H1 (cell line): ENCODE measurements around the gene PDZRN4.

Experiments used
- EZH2 ChIP-seq: fragments of 200-600 bp; sonication (generic); IDR thresholded peaks from 2 replicates; pipeline ENCODE4 v1.7.1; 2012; ENCODE audit warnings: low read depth, mild to moderate bottlenecking, moderate library complexity, low read length, inconsistent platforms; ENCODE audit not compliant: severe bottlenecking
- SRF ChIP-seq: IDR thresholded peaks from 2 replicates; pipeline ENCODE4 v1.6.1; 2011; ENCODE audit warnings: mild to moderate bottlenecking, low read depth, low read length, moderate library complexity
- SUZ12 ChIP-seq: fragments of 200-600 bp; sonication (generic); IDR thresholded peaks from 2 replicates; pipeline ENCODE4 v1.6.1; 2012; ENCODE audit warnings: mild to moderate bottlenecking, inconsistent platforms, low read length, moderate library complexity, mixed read lengths
- TF ChIP-seq, protein P1 (sequence below): IDR thresholded peaks from 2 replicates; pipeline ENCODE4 v1.6.1; 2011; ENCODE audit warnings: low read length, improper control_type of control experiment

DNA sequence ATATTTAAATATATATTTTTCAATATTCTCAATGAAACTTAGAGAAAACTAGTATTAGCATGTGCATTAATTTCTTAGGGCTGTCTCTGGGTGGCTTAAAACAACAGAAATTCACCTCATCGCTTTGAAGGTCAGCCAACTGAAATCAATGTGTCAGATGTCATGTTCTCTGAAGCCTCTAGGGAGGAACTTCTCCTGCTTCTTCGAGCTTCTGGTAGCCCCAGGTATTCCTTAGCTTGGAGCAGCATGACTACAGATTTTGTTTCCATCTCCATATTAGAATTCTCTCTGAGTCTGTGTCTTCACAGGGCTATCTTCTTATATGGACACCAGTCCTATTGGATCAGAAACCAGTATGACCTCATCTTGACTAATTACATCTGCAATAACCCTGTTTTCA lies 221.5 kb downstream of the PDZRN4 start:
- TF ChIP-seq EZH2 (no peak), SRF (no peak), SUZ12 (no peak)
- TF ChIP-seq, protein P1, sequence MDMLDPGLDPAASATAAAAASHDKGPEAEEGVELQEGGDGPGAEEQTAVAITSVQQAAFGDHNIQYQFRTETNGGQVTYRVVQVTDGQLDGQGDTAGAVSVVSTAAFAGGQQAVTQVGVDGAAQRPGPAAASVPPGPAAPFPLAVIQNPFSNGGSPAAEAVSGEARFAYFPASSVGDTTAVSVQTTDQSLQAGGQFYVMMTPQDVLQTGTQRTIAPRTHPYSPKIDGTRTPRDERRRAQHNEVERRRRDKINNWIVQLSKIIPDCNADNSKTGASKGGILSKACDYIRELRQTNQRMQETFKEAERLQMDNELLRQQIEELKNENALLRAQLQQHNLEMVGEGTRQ = no peak
